ENCODE measurements around the gene TRIO. TPM values are rescaled to one million over a fixed set of nuclear protein-coding genes. Genes with fewer than 3 reads are reported as not detected.

The TRIO gene
- total RNA-seq, 1 donor from 2014 or later = 57.0 TPM

DNA sequence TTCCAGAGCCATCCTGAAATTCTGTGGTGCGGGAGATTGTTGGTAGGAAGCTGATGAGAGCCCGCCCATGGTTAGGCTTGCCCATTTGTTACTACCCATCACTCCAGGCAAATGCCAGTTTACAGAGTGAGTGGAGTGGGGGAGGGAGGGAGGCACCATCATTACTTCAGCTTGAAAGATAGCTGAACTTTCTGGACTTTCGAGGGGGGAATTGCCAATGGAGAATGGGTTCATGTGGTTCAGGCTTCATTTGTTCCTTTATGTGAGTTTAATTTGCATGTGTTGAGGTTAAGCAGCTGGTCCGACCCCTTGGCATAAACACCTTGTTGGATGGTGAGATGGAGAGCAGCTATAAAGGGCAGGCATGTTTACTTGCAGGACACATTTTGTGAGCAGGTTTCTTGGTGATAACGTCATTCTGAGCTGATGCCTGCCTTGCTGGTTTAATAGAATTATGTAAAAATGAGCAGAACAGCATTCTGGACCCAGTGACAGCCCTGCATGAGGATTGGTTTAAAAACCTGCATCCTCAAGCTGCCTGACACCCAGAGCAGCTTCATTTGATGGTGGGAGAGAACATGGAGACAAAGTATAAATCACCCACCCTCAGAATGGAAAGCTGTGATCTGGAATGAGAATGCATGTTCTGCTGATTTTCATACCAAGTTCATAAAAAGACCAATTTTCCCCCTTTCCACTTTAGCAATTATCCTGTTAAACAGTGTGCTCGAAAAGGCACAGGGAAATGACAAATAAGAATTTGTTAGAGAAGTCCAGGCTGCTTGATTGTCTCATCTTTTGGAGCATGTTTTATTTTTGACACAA lies 106.3 kb downstream of the TRIO start:
- no peak for DNase-seq
- intact Hi-C loops (cut with micrococcal nuclease) = no loop called here

DNA sequence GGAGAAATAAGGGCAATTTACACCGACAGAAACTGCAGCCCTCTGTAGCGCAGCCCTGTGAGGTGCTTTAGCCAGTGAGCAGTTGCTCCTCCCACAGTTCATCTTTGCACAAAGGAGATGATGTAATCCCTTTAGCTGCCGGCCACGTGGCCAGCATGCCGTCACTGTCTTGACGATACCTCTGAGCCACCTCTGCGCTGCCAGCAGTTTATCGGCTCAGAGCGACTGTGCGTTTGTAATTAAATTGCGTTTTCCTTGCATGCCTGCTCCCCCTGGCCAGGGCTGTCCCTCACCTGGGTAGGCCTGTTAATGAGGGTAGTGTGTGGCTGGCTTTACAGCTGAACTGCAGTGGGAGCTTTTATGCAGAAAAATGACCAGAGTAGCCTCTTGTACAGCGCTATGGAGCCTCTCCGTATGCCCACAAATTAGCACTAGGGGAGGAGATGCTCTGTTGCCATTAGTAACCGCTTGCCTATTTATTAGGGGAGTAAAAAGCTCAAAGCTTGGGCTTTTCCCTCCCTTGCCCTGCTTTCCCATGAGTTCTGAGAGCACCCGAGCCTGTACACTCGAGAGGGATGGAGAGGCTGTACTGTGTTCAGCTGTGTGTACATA lies 107.0 kb downstream of the TRIO start:
- intact Hi-C loops (cut with micrococcal nuclease) = no loop called here
- ATAC-seq (peak; percentile 78), DNase-seq (peak; percentile 75)

More for the DNA sequence above, 106.3 kb downstream of the TRIO start:
- no peak for ATAC-seq

DNA sequence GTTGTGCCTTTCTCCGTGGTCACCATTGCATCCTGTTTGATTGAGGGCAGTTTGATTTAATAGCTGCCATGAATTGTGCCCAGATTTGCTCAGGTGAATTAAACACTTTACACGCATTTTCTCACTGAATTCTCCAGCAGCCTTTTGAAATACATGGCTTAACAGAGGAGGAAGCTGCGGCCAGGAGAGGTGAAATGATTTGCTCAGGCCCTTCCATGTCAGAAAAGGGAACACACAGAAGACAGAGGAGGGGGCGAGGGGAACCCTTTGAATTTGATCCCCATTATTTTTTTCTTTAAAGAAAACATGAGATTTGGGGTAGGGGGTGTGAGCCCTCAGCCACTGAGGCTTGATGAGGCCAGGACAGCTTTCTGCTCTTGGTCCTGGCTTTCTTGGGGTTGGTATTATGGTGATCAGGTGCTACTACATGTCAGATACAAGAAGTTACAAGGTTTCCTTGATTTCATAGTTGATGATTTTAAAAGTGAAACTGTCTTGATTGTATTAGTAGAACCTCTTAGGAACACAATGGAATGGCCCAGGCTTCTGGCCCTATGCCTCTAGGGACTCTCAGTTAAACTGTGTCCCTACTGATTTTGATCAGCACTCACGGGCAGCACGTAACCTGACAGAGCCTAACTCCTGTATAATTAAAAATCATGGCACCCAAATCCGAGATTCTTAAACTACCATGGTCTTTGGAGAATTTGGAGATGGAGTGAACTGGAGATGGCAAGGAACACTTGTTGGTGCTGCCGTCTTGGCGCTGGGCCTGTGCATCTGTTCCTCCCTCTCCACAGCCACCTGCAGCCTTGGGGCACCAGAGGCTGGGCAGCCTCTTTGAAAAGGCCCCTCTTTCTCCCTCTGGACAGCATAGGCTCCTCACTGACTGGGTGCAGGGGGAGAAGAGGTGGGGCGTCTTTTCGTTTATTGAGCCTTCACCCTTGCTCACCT lies 107.9 kb downstream of the TRIO start:
- ATAC-seq (peak; percentile 11), DNase-seq (no peak)
- intact Hi-C loops (cut with micrococcal nuclease) = no loop called here

DNA sequence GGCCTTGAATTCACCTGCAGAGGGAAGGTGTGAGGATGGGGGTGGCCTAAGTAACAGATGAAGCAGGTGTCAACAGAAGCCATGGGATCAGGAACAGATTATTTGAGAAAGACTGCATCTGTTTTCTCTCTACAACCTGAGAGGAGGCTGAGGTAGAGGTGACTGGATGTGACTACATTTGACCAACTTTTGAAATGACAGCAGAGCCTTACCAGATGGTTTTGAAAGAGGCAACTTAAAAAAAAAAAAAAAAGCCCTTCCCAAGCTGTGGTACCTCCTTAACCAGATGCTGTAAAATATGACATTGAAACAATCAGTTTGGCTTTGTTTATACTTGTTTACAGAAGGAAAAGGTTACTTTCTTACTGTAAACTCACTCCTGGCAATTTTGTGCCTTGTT lies 108.6 kb downstream of the TRIO start:
- no peak for ATAC-seq
- intact Hi-C loops (cut with micrococcal nuclease) = no loop called here
- no peak for DNase-seq

DNA sequence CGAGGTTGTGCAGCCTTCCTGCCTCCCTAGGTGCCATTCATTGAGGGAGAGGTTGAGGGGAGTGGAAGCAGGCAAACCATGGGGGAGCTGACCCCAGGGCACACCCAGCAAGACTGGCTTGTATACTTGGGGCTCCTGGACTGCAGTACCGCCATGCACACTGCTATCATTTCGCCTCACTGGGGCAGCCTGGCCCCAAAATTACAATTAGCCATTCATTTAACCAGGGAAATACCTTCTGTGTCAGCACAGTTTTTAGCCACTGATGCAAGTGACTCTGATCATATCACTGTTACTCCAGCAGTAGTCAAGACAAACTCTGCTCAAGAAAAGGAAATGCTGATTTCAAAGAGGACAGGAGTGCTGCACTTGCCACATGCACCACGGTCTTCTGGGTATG lies 109.7 kb downstream of the TRIO start:
- ATAC-seq (no peak), DNase-seq (no peak)
- intact Hi-C loops (cut with micrococcal nuclease) = no loop called here

DNA sequence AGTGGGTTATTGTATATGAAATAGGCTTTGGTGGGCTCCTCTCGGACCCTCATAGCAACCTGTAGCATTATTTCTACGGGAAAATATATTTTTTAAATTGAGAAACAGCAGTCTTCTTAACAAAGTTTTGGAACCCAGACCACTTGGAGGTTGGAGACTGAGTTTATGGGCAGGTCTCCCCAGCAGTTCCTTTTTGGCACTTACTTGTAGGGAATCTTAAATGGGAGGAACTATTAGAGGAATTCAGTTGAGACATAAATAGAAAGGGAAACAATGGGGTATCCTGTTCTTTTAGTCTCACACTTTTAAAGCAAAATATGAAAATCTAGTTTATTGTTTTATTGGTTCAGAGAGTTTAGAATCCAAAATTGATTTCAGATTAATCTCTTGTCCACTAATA lies 111.5 kb downstream of the TRIO start:
- intact Hi-C loops (cut with micrococcal nuclease) = no loop called here
- no peak for DNase-seq
- no peak for ATAC-seq

DNA sequence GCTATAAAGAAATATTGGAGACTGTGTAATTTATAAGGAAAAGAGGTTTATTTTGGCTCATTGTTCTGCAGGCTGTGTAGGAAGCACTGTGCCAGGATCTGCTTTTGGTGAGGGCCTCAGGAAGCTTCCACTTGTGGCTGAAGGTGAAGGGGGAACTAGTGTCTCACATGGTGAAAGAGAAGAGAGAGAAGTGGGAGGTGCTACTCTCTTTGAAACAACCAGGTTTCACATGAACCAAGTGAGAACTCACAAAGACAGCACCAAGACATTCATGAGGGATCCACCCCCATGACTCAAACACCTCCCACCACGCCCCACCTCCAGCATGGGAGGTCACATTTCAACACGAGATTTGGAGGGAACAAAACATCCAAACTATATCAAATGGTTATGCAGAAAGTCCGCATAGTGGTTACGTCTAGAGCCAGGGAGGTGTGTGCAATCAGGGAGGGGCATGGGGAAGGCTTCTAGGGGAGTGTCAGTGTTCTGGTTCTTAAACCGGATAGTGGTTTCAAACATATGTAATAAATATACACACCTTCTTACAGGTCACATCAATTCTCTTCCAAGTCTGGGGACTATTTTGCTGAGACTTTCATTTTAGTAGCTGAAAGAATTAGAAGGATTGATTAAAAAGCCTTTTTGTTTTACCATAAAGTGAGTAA lies 113.0 kb downstream of the TRIO start:
- ATAC-seq (no peak), DNase-seq (no peak)
- intact Hi-C loops (cut with micrococcal nuclease) = no loop called here

DNA sequence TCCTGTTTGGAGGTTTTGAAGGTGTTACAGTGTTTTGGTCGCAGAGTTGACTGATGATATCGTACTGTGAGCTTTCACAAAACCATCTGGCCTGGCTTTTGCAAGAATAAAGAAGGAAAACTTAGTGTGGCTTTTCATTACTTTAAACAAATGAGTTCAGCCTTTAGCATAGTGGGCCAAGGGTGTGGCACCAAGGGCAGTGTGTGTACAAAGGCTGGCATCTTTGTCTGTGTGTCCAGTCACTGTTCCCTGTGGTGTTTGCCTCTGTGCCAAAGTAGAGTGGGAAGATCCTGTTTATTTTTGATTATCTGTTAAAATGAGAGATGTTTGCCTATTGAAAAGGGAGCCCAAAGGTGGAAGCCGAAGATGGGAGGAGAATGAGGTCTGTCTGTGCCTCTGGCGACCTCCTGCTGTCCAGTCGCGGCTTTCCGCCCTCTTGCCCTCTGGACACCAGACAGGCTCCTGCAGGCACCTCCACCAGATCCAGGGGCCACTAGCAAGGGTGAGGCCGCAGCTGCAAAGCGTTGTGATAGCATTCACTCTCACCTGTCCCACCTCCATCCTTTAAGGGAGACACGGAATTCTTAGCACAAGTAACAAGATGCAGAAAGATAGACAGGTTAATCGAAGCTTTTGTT lies 113.7 kb downstream of the TRIO start:
- no peak for DNase-seq
- intact Hi-C loops (cut with micrococcal nuclease) = no loop called here

DNA sequence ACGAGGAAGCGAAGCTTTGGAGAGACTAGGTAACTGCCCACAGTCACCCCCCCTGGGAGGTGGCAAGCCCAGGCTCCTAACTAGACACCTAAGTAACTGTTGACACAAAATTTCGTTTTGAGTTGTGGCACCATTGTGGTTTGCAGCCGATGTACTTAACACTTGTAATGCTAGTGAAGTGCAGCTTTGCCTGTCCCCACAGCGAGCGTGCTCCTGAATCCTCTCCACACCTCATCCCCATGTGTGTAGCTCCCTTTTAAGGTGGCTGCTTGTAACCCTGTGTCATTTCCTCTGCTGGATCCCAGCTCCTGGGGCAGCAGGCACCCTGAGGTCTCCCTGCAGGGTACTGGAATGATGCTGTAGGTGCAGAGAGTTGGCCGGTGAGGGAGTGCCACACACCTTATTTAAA lies 114.9 kb downstream of the TRIO start:
- DNase-seq (no peak), ATAC-seq (no peak)
- intact Hi-C loops (cut with micrococcal nuclease) = no loop called here

More for the DNA sequence above, 113.7 kb downstream of the TRIO start:
- no peak for ATAC-seq

DNA sequence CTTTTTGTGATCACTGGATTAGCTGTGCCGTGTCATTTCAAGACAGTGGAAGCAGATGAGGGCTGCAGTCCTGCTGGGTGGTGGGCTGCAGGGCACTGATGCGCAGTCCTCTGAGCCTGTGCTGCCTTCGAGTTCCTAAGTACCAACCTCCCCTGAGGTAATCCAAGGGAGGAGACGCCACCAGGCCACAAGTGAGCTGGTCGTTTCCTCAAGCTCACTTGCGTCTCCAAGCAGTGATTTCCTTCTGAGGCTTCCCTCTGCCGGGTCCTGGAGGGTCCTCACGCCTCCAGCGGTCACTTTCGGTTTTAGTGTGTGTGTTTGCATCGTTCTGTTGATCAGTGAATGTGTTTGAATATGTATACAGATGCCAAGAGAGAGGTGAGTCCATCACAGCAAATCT lies 115.7 kb downstream of the TRIO start:
- DNase-seq (no peak), ATAC-seq (peak; percentile 7)
- intact Hi-C loops (cut with micrococcal nuclease) = no loop called here

DNA sequence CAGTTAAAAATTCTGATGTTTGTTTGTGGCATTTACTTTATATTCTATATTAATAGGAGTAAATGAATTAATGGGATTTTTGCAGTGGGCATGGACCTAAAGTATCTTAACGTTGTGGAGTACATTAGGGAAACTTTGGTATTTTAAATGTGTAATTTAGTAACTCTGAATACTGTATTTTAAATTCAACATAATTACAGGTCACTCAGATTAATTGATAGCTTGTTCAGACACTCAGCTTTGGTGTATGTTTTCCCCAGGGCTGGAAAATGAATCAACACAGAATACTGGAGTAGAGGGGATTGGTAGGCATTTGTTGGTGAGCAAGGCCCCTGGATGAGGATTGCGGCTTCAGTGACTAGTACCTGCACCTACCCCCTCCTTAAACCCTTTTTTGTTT lies 117.5 kb downstream of the TRIO start:
- DNase-seq = no peak
- ATAC-seq = no peak
- intact Hi-C loops (cut with micrococcal nuclease) = loop anchor here (10.0 kb wide), 1 partner anchor 56 kb away; no protein-coding TSS in a partner anchor

DNA sequence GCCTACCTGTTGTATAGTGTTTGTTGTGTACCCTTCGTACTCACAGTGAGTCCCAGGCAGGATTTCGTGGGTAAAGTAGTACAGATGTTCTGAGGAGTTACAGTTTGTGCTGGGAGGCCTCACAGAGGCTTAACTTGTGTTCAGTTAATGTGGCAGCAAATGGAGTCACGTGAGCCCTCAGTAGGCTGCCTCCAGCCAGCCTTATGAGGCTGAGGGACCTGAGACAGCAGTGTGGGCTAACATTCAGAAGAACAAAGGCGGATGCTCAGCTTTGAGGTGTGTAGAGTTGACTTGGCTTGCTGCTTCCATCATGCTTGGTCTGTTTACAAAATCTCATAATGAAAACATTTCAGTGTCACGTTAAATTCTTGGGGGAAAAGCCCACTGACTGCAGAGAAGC lies 118.1 kb downstream of the TRIO start:
- no peak for DNase-seq
- ATAC-seq = no peak
- intact Hi-C loops (cut with micrococcal nuclease) = loop anchor here (10.0 kb wide), 1 partner anchor 56 kb away; no protein-coding TSS in a partner anchor

DNA sequence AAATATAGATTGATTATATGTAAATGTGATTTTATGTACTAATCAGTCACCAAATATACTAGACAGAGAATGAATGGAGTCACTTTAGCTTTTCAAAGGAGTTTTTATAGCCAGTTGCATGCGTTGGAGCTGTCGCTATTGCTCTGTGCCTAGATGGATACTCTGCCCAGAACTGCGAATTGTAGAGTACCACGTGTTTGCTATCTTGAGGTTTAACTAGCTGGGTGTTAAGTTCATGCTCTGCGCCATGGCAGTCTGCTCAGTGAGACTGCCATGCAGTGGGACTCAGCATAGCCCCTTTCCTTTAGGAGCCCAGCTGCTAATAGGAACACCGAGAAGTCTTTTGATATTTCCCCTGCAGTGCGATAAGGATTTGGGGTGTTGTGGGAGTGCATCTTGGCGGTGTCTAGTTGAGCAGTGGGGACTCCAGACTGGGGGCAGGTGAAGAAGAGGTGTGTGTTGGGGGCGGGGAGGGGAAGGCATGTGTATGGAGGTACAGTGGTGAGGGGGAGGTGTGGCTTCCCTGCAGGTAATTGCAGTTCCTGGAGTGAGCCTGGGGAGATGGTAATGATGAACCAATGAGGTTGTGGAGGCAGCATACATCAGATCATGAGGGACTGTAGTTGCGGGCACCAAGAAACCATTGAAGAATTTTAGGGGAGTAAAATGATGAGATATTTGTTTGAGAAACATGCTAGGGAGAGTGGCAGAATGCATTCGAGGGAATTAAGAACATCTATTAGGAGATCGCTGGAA lies 118.9 kb downstream of the TRIO start:
- ATAC-seq (no peak), DNase-seq (no peak)
- intact Hi-C loops (cut with micrococcal nuclease) = loop anchor here (10.0 kb wide), 1 partner anchor 57 kb away; no protein-coding TSS in a partner anchor

DNA sequence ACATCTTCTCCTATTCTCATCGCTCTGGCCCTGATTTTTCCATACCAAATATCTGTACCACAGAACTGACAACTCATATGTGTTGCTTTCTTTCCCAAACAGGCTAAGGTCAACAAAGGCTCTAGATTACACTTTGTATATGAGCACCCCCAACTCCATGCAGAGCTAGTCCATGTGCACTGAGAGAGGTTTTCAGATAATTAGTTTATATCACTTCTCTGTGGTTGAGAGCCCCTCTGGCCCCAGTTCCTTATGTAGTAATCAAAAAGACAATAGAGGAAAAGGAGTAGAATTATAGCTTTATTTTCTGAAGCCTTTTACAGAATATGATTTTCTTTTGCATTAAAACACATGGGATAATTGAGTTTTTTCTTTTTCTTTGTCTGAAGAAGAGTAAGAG lies 120.0 kb downstream of the TRIO start:
- ATAC-seq = no peak
- intact Hi-C loops (cut with micrococcal nuclease) = loop anchor here (10.0 kb wide), 1 partner anchor 58 kb away; no protein-coding TSS in a partner anchor
- DNase-seq = no peak

DNA sequence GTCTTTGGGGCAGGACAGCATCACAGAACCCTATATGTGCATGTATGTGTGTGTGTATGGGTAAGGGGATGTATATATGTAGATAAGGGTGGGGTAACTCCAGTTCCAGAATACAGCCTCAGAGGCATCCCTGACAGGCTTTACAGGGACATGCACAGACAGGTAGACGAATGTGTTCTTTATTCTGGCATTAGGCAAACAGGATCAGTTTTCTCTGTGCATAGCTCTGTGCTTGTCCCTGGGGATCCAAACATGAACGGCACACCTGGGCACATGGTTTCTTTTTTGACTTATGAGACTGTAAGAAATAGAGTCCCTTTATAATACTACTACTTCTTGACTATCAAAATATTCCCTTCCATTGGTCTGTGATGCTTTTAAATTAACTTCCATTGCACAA lies 120.6 kb downstream of the TRIO start:
- ATAC-seq (no peak), DNase-seq (no peak)
- intact Hi-C loops (cut with micrococcal nuclease) = loop anchor here (10.0 kb wide), 1 partner anchor 59 kb away; no protein-coding TSS in a partner anchor

DNA sequence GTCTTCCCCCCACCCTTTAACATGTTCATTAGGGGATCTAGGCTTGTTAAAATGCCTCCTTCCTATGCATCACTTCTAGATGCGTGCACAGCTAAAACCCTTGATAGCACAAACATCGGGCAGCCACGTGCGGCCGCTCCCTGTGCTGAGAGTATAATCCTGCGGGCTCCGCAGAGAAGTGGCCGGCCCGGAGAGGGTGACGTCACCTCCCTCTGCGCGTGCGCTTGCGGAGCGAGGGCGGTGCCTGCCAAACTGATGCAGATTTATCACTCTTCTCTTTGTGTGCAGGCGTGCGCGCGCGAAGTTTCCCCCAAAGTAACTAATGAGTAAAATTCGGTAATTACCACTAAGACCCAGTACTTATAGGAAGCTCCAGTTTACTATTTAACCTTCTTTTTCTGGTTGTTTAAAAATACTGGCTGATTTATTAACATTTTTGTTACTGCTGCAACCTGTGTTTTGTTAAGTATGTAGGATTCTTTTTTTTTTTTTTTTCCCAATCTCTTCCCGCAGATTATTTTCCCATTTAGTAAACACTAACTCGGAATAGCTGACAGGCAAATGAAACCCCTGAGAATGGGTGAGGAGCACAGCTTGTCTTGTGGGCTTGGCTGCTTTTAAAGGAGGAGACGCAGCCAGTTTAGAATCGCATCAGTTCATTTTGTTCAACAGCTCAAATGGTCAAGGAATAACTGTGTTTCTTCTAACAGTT lies 121.6 kb downstream of the TRIO start:
- intact Hi-C loops (cut with micrococcal nuclease) = loop anchor here (10.0 kb wide), 1 partner anchor 60 kb away; no protein-coding TSS in a partner anchor
- DNase-seq = peak; percentile 94
- peak; percentile 92 for ATAC-seq

DNA sequence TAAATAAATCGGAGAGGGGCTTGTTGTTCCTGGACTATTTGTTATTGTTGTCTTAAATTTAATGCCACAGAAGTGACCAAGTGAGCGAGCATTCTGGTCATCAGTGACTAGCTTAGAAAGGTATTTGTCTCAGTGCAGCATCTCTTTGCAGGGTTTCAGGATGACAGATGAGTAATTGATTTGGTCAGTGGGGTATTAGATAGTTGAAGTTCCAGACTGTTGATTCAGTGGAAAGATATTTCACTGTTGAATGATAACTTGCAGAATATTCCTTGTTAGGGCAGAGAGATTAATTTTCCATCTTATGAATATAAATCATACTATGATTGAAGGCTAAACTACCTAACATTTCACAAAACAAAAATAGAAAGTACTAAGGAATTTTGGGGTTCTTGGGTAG lies 122.4 kb downstream of the TRIO start:
- ATAC-seq = no peak

More for the DNA sequence above, 122.4 kb downstream of the TRIO start:
- intact Hi-C loops (cut with micrococcal nuclease) = loop anchor here (10.0 kb wide), 1 partner anchor 61 kb away; no protein-coding TSS in a partner anchor
- no peak for DNase-seq

Data from left ventricle myocardium superior (tissue), 1 donor.